HG03025 (cell line): ENCODE data around the gene TCF7L2.

Experiments used
- ATAC-seq: cut with Tn5 transposase; IDR thresholded peaks from one replicate; pipeline ENCODE4 v1.9.1; 2021; ENCODE audit warnings: mild to moderate bottlenecking, moderate library complexity; ENCODE audit not compliant: unreplicated experiment, low FRiP score

TCF7L2 gene

GRCh38 chr10:113041324-113041723, 91.3 kb downstream of the TCF7L2 start:
- no peak for ATAC-seq

- ATAC-seq: no peak
Measured at GRCh38 chr10:113041841-113042750, 92.0 kb downstream of the TCF7L2 start.

GRCh38 chr10:113042868-113043267, 92.8 kb downstream of the TCF7L2 start:
- ATAC-seq: no peak

GRCh38 chr10:113044016-113044755, 94.1 kb downstream of the TCF7L2 start:
- no peak for ATAC-seq

- ATAC-seq: no peak
Measured at GRCh38 chr10:113045147-113046055, 95.4 kb downstream of the TCF7L2 start.

- ATAC-seq: no peak
Measured at GRCh38 chr10:113047151-113047550, 97.1 kb downstream of the TCF7L2 start.

GRCh38 chr10:113047605-113047962, 97.5 kb downstream of the TCF7L2 start:
- no peak for ATAC-seq

- no peak for ATAC-seq
Measured at GRCh38 chr10:113047963-113048781, 98.1 kb downstream of the TCF7L2 start.

- ATAC-seq: no peak
Measured at GRCh38 chr10:113049881-113050280, 99.8 kb downstream of the TCF7L2 start.

- ATAC-seq: no peak
Measured at GRCh38 chr10:113052076-113052830, 102.2 kb downstream of the TCF7L2 start.

GRCh38 chr10:113053091-113053490, 103.0 kb downstream of the TCF7L2 start:
- no peak for ATAC-seq

GRCh38 chr10:113053881-113054280, 103.8 kb downstream of the TCF7L2 start:
- no peak for ATAC-seq

GRCh38 chr10:113055458-113055857, 105.4 kb downstream of the TCF7L2 start:
- ATAC-seq: no peak

- ATAC-seq: no peak
Measured at GRCh38 chr10:113056030-113056429, 106.0 kb downstream of the TCF7L2 start.

GRCh38 chr10:113056441-113057021, 106.5 kb downstream of the TCF7L2 start:
- ATAC-seq: no peak

- no peak for ATAC-seq
Measured at GRCh38 chr10:113057948-113058522, 108.0 kb downstream of the TCF7L2 start.

- ATAC-seq: no peak
Measured at GRCh38 chr10:113058523-113059370, 108.7 kb downstream of the TCF7L2 start.
